Measurements from ENCODE around the gene TNFRSF1A.
A peak's percentile ranks its signal among the peaks of the same experiment; 100 is the strongest.

Gene TNFRSF1A

DNA sequence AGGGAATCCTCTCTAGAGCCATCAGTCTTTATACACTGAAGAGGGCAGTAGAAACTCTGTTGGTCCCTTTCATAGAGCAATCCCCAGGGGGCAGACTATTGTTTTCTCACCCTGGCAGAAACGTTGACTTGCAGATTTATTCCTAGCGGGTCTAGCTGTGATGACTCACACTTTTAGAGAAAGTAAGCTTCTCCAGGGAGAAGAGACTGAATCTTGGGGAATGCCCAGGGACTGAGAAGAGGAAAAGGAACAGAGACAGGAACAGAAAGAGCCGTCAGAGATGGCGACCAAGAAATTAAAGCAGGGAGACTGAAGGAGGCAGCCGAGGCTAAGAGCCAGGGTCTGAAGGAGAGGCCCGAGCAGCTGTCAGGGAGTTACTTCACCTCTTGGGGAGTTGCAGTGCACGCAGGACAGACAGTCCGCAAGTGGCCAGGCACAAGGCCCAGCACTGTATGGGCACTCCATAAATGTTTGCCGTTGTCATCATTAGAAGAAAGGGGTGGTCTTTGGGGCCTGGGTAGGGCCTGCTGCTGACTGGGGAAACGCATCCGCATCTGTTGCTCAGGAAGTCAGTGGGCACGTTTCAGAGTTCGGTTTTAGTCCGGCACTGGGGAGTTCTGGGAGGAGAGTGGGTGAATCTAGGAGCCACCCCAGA lies 18.4 kb downstream of the TNFRSF1A start:
- DNase-seq: peak in 2 of 5 donors; percentile 24 to 51

DNA sequence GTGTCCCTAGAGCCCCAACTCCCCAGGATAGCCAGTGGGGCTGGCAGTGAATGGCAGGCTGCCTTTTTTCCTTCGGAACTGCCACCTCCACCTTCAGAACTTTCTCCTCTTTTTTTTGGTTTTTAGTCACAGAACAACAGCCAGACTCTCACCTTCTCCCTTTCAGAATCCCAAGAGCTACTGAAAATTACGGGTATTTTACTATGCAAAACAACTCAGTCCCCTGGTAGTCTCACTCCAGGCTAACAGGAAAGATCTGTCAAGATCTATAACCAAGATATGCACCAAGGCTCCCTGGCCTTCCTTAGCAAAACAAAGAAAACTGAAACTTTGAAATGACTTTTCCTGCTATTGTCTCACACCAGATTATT lies 18.9 kb downstream of the TNFRSF1A start:
- DNase-seq: no peak

DNA sequence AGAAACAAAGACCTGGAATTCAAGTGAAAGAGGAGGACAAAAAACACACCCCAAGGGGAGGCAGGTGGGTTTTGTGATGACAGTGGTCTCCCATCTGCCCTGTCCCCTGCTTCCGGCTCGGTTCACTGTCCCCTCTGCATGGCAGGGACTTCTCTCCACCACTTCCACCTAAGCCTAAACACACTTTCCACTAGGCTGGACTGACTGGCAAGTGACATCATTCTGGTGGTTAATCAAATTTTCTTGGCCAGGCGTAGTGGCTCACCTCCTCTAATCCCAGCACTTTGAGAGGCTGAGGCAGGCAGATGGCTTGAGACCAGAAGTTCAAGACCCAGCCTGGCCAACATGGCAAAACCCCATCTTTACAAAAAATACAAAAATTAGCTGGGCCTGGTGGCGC lies 19.5 kb downstream of the TNFRSF1A start:
- no peak for DNase-seq

- DNase-seq: no peak
These were observed 20.0 kb downstream of the TNFRSF1A start for GRCh38 chr12:6321905-6322304.

- DNase-seq: no peak
These were observed 22.4 kb downstream of the TNFRSF1A start for GRCh38 chr12:6319446-6319845.

DNA sequence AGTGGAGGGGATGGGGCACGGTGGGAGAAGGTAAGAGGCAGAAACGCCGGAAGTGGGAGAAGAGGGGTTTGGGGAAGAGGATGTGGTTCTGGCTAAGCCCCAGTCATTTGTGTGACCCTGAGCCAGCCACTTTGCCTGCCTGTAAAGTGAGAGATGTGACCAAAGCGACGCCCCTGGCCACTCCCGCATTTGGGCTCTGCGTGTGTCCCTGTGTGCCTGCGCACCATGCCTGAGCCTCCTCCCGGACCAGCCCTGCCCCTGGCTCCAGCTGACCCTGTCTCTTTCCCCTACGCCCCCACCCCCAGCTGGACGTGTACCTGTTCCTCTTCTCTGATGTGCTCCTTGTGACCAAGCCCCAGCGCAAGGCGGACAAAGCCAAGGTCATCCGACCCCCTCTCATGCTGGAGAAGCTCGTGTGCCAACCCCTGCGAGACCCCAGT lies 23.4 kb downstream of the TNFRSF1A start:
- DNase-seq: no peak

DNA sequence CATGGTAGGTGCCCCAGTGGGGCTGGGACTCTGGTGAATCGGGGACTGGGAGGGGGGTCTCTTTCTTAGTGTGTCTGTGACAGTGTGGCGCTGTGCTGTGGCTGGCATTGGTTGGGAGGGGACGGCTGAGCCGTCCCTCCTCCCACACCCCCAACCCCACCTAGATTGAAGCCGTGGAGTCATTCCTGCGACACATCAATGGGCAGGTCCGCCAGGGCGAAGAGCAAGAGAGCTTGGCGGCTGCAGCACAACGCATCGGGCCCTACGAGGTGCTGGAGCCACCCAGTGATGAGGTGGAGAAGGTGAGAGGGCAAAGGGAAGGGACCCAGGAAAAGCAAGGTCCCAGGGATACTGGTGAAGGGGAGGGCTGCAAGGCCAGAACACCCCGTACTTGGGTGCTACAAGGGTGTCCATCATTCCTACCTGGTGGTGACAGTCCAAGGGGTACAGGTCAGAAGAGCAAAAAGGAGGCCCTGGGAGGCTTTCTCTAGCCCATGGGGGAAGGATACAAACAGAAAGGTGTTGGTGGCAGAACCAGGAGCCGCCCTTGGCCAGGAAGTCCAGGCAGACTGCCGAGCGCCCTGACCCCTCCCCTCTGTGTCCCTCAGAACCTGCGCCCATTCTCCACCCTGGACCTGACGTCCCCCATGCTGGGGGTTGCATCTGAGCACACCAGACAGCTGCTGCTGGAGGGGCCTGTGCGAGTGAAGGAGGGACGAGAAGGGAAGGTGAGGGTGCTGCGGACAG lies 24.0 kb downstream of the TNFRSF1A start:
- no peak for DNase-seq

DNA sequence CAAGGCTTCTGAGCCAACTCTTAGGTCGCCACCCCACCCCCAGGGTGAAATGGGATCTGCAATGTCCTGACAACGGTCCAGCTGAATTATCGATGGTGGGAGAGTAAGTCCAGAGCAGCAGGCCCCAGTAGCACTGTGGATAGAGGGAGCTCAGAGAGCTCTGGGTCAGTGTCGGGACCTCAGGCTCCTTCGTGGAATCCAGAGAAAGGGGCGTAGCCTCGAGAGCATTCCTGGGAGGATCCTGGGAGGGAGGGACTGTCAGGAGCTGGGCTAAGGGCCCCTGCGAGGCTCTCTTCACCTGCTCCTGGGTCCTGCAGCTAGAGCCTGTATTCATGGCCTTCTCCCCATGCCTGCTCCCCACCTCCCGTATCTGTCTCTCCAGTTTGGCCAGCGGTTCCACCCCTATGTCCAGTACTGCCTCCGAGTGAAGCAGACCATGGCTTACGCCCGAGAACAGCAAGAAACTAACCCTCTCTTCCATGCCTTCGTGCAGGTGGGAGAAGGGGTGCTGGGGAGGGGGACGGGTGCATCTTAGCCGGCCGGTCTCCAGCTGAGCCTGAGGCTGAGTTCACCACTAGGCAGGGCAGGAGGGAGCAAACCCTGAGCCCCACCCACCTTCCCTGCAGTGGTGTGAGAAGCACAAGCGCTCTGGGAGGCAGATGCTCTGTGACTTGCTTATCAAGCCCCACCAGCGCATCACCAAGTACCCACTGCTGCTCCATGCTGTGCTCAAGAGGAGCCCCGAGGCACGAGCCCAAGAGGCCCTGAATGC lies 24.8 kb downstream of the TNFRSF1A start:
- no peak for DNase-seq

GRCh38 chr12:6315704-6316597 lies 25.9 kb downstream of the TNFRSF1A start:
- DNase-seq: no peak

DNA sequence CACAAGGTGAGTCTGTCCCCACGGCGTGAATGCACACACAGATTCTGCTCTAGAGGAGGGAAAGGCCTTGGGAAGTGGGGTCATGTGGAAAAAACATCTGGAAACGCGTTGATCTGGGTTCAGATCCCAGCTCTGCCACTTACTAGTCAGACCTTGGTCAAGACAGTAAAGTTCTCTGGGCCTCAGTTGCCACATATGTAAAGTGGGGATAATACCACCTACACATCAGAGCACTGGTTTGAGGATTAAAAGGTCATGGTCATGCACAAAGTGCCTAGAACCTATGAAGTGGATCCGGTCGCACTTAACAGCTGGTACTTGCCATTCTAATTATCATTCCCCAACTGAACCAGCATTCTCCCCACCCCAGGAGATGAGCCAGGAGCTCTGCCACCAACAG lies 26.7 kb downstream of the TNFRSF1A start:
- no peak for DNase-seq

DNA sequence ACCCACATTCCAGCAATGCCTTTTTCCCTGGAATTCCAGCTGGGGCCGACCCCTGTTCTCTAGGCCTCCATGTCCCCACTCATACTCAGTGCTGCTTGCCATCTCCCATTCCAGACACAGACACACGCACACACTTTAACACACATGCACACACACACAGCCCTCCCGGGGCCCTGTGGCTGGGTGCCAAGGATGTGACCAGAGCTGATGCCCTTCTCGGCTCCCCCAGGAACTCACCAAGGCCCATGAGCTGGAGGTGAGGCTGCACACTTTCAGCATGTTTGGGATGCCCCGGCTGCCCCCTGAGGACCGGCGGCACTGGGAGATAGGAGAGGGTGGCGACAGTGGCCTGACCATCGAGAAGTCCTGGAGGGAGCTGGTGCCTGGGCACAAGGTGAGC lies 27.1 kb downstream of the TNFRSF1A start:
- DNase-seq: no peak

- DNase-seq: no peak
These were observed 28.4 kb downstream of the TNFRSF1A start for GRCh38 chr12:6313326-6313940.

GRCh38 chr12:6312529-6313325 lies 29.1 kb downstream of the TNFRSF1A start:
- DNase-seq: no peak

GRCh38 chr12:6311822-6312528 lies 29.9 kb downstream of the TNFRSF1A start:
- DNase-seq: no peak

- DNase-seq: no peak
These were observed 30.9 kb downstream of the TNFRSF1A start for GRCh38 chr12:6310771-6311610.

- DNase-seq: no peak
These were observed 34.3 kb downstream of the TNFRSF1A start for GRCh38 chr12:6307529-6307928.

GRCh38 chr12:6306599-6307220 lies 35.2 kb downstream of the TNFRSF1A start:
- no peak for DNase-seq

GRCh38 chr12:6306151-6306550 lies 35.7 kb downstream of the TNFRSF1A start:
- DNase-seq: no peak

DNA sequence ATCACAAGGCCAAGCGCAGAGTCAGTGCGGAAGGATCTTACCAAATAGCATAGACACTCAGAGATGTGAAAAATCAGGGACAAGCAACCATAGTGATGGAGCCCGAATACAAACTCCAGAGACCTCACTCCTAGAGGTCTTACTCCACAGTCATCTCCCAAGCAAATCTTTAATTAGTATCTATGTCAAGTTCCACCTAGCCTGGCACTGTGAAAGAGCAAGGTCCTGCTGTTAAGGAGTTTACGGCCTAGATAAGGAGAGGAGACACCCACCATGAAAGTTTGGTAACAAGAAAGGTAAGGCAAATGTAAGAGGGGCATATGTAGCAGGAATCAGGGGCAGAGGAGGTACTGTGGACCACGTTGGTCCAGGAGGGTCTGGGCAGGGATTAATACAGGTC lies 38.8 kb downstream of the TNFRSF1A start:
- DNase-seq: no peak

All from T-helper 1 cell (primary cell).